Heart left ventricle (tissue), 13 donors: ENCODE data around the gene NPHS1.

Experiments
- POLR2A ChIP-seq, 2 donors: fragments of 450-650 bp; IDR thresholded peaks; one replicate each; pipeline ENCODE4 v1.6.1; 2017; ENCODE audit warnings: antibody characterized with exemption in 2 of 2, mild to moderate bottlenecking in 2 of 2, moderate library complexity in 2 of 2
- TF ChIP-seq, protein P1 (sequence below), 12 donors: fragments of 200-600 bp; sonication (generic) in 4 of 12; IDR thresholded peaks; one replicate each; pipeline versions ENCODE4 v1.5.0 to v1.8.0; 2018 to 2022; ENCODE audit warnings: antibody characterized with exemption in 12 of 12, mild to moderate bottlenecking in 5 of 12
- donor health status: ischemic (EF 13 %, LVEDD 7.1; RV severe dilation, severe dysfunction).
- donor health status: DM: no; HTN: yes; CAD: no.
- donor health status: DM: no; HTN: no; CAD: no.
- donor health status: ischemic (EF 25% LVEDD 6.9; RV normal size, moderate dysfunction).
- donor health status: ischemic (EF 25% LVEDD 5.7; RV mildly dilated, moderate dysfunction).
- donor health status: ischemic (EF 35%, LVEDD 5.7; RV mildly dilated, moderate dysfunction).
- donor health status: nonischemic (EF 11% LVEDD 7.7; RV severe dilation, severe dysfunction).
- donor health status: DM: yes; HTN: yes; CAD: no.
- donor health status: PGD.
- donor health status: ischemic (EF 29% LVEDD 5.4; RV normal size, mild dysfunction).
- donor health status: nonischemic (EF 23%, LVEDD 6.1; RV moderate dilation, normal function).

- TF ChIP-seq, protein P1, sequence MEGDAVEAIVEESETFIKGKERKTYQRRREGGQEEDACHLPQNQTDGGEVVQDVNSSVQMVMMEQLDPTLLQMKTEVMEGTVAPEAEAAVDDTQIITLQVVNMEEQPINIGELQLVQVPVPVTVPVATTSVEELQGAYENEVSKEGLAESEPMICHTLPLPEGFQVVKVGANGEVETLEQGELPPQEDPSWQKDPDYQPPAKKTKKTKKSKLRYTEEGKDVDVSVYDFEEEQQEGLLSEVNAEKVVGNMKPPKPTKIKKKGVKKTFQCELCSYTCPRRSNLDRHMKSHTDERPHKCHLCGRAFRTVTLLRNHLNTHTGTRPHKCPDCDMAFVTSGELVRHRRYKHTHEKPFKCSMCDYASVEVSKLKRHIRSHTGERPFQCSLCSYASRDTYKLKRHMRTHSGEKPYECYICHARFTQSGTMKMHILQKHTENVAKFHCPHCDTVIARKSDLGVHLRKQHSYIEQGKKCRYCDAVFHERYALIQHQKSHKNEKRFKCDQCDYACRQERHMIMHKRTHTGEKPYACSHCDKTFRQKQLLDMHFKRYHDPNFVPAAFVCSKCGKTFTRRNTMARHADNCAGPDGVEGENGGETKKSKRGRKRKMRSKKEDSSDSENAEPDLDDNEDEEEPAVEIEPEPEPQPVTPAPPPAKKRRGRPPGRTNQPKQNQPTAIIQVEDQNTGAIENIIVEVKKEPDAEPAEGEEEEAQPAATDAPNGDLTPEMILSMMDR (IDR thresholded peaks at IDR 0.05): no peak
- TF ChIP-seq POLR2A (IDR thresholded peaks at IDR 0.05): no peak
Measured at GRCh38 chr19:35780717-35781116, 71.6 kb downstream of the NPHS1 start.
